GM23338 (cell line): ENCODE data around the gene FXYD7. TPM values are rescaled to one million over a fixed set of nuclear protein-coding genes. Genes with fewer than 3 reads are reported as not detected.
A peak's percentile ranks its signal among the peaks of the same experiment; 100 is the strongest.

ENCODE experiments used
- ATAC-seq: fragments of 200-7000 bp; cut with Tn5 transposase; 3 replicates; pipeline ENCODE4 v1.9.1; 2020
- DNase-seq: peaks from one replicate; pipeline ENCODE4 v3.0.0-alpha.2; 2015; ENCODE audit warnings: low spot score
- H2AFZ ChIP-seq: fragments of 200-600 bp; sonication (generic); 2 replicates; pipeline ENCODE4 v1.8.0; 2016; ENCODE audit warnings: antibody characterized with exemption, mild to moderate bottlenecking, moderate library complexity
- H3F3A ChIP-seq: fragments of 200-600 bp; sonication (generic); replicated peaks from 2 replicates; pipeline ENCODE4 v1.8.0; 2017; ENCODE audit warnings: antibody characterized with exemption, mixed run types, low read depth
- H3K27ac ChIP-seq: fragments of 200-600 bp; sonication (generic); 2 replicates; pipeline ENCODE4 v1.6.1; 2016; ENCODE audit warnings: low read depth
- H3K27me3 ChIP-seq: fragments of 200-600 bp; sonication (generic); 2 replicates; pipeline ENCODE4 v1.8.0; 2016; ENCODE audit warnings: mild to moderate bottlenecking, mixed run types, moderate library complexity; ENCODE audit not compliant: insufficient read depth
- H3K36me3 ChIP-seq: fragments of 200-600 bp; sonication (generic); 2 replicates; pipeline ENCODE4 v1.8.0; 2016; ENCODE audit warnings: mild to moderate bottlenecking; ENCODE audit not compliant: insufficient read depth
- H3K4me1 ChIP-seq: fragments of 200-600 bp; sonication (generic); 2 replicates; pipeline ENCODE4 v1.8.0; 2016; ENCODE audit warnings: mild to moderate bottlenecking, moderate library complexity; ENCODE audit not compliant: insufficient read depth
- H3K4me2 ChIP-seq: fragments of 200-600 bp; sonication (generic); 2 replicates; pipeline ENCODE4 v1.7.1; 2017; ENCODE audit warnings: mixed run types
- H3K4me3 ChIP-seq: fragments of 200-600 bp; sonication (generic); 2 replicates; pipeline ENCODE4 v1.6.1; 2016; ENCODE audit warnings: mixed run types
- H3K79me2 ChIP-seq: fragments of 200-600 bp; sonication (generic); replicated peaks from 2 replicates; pipeline ENCODE4 v1.8.0; 2017; ENCODE audit warnings: mild to moderate bottlenecking; ENCODE audit not compliant: insufficient read depth
- H3K9me2 ChIP-seq: fragments of 200-600 bp; sonication (generic); 2 replicates; pipeline ENCODE4 v1.8.0; 2017; ENCODE audit not compliant: insufficient read depth
- H4K20me1 ChIP-seq: fragments of 200-600 bp; sonication (generic); replicated peaks from 2 replicates; pipeline ENCODE4 v1.8.0; 2017; ENCODE audit warnings: mild to moderate bottlenecking; ENCODE audit not compliant: insufficient read depth
- H3K27ac Mint-ChIP-seq: 2 replicates; pipeline ENCODE4 v1.8.0; 2020; ENCODE audit warnings: inconsistent platforms, mild to moderate bottlenecking, moderate library complexity, mixed read lengths
- H3K27me3 Mint-ChIP-seq: 3 replicates; pipeline ENCODE4 v1.8.0; 2022; ENCODE audit warnings: low read depth, mild to moderate bottlenecking, moderate library complexity, mixed read lengths, inconsistent platforms; ENCODE audit not compliant: insufficient read depth, poor library complexity
- H3K36me3 Mint-ChIP-seq: 3 replicates; pipeline ENCODE4 v1.8.0; 2021; ENCODE audit warnings: low read depth, mild to moderate bottlenecking, inconsistent platforms, moderate library complexity, mixed read lengths
- H3K4me1 Mint-ChIP-seq: 3 replicates; pipeline ENCODE4 v1.8.0; 2020; ENCODE audit warnings: mild to moderate bottlenecking, inconsistent platforms, mixed read lengths
- H3K4me3 Mint-ChIP-seq: 3 replicates; pipeline ENCODE4 v1.8.0; 2021; ENCODE audit warnings: moderate library complexity, mild to moderate bottlenecking, inconsistent platforms, mixed read lengths
- H3K9me3 Mint-ChIP-seq: 3 replicates; pipeline ENCODE4 v1.8.0; 2020; ENCODE audit warnings: moderate library complexity, mild to moderate bottlenecking, inconsistent platforms, mixed read lengths
- CREB1 ChIP-seq: fragments of 250-450 bp; sonication (Bioruptor Pico); IDR thresholded peaks from 2 replicates; pipeline ENCODE4 v1.5.0; 2020; ENCODE audit warnings: low read depth, mild to moderate bottlenecking, moderate library complexity
- ETS1 ChIP-seq: IDR thresholded peaks from 2 replicates; pipeline ENCODE4 v1.6.1; 2016; ENCODE audit warnings: antibody characterized with exemption
- EZH2 ChIP-seq: fragments of 200-600 bp; sonication (generic); IDR thresholded peaks from one replicate; pipeline ENCODE4 v1.8.0; 2017; ENCODE audit warnings: antibody characterized with exemption, mild to moderate bottlenecking, low read depth; ENCODE audit not compliant: unreplicated experiment
- EZH2phosphoT487 ChIP-seq: fragments of 200-600 bp; sonication (generic); IDR thresholded peaks from one replicate; pipeline ENCODE4 v1.8.1; 2018; ENCODE audit warnings: antibody characterized with exemption; ENCODE audit not compliant: unreplicated experiment
- JUNB ChIP-seq: IDR thresholded peaks from one replicate; pipeline ENCODE4 v1.6.1; 2016; ENCODE audit warnings: antibody characterized with exemption; ENCODE audit not compliant: unreplicated experiment
- NANOG ChIP-seq: IDR thresholded peaks from 2 replicates; pipeline ENCODE4 v1.6.1; 2016; ENCODE audit warnings: antibody characterized with exemption, borderline replicate concordance
- POLR2AphosphoS5 ChIP-seq: IDR thresholded peaks from 2 replicates; pipeline ENCODE4 v1.6.1; 2016; ENCODE audit warnings: antibody characterized with exemption, low read depth
- REST ChIP-seq: IDR thresholded peaks from one replicate; pipeline ENCODE4 v1.6.1; 2018; ENCODE audit warnings: antibody characterized with exemption; ENCODE audit not compliant: unreplicated experiment
- STAT1 ChIP-seq: IDR thresholded peaks from one replicate; pipeline ENCODE4 v1.6.1; 2016; ENCODE audit warnings: antibody characterized with exemption; ENCODE audit not compliant: unreplicated experiment
- ZNF114 ChIP-seq: fragments of 250-450 bp; sonication (Bioruptor Pico); IDR thresholded peaks from 2 replicates; pipeline ENCODE4 v1.5.0; 2020; ENCODE audit warnings: mild to moderate bottlenecking, moderate library complexity
- ZNF331 ChIP-seq: fragments of 250-450 bp; sonication (Bioruptor Pico); IDR thresholded peaks from 2 replicates; pipeline ENCODE4 v1.5.0; 2020; ENCODE audit warnings: low read depth, mild to moderate bottlenecking, moderate library complexity
- polyA plus RNA-seq: library from polyadenylated mRNA; unstranded; fragments of >200 nt; fragmentation: Nextera tagmentation; extraction: Ambion mirVana; gene quantifications from 2 replicates; pipeline ENCODE4 v1.2.1, GENCODE V29; 2016
- total RNA-seq: library from RNA; depleted of rRNA; stranded (reverse); fragments of >200 nt; shearing (Covaris generic); gene quantifications from 2 replicates; pipeline ENCODE4 v1.2.3, GENCODE V29; 2014

Gene FXYD7
- total and polyA plus RNA-seq, 2 experiments from 2014 or later, result 9.6 to 44.0 TPM

- Histone ChIP-seq H3K79me2 (no peaks in the 10 kb centered on the region), H3K9me2 (no peaks in the 10 kb centered on the region), H3K4me3 (peak overlapping the region; percentile 89), H3F3A (peaks cover 7% of the 10 kb centered on the region; the same call in 1 of the 2 replicates), H3K27me3 (peaks cover 20% of the 10 kb centered on the region), H4K20me1 (0 out of 2 replicates have a peak, but pooled peaks cover 4% of the 10 kb centered on the region), H3K27ac (no peak overlapping the region), H3K36me3 (no peaks in the 10 kb centered on the region), H3K4me1 (peaks cover 30% of the 10 kb centered on the region), H3K4me2 (peak overlapping the region; percentile 90), H2AFZ (no peak overlapping the region)
- H3K27me3 Mint-ChIP-seq, result peaks cover 38% of the 10 kb centered on the region
- DNase-seq (no peak), ATAC-seq (no peak)
- peak overlapping the region; percentile 76 for H3K4me3 Mint-ChIP-seq
- no peak overlapping the region for H3K27ac Mint-ChIP-seq
- H3K36me3 Mint-ChIP-seq, result 0 out of 3 replicates have a peak, but pooled peaks cover 3% of the 10 kb centered on the region
- H3K9me3 Mint-ChIP-seq, result no peaks in the 10 kb centered on the region; the same call in 1 of the 3 replicates
- peaks cover 36% of the 10 kb centered on the region for H3K4me1 Mint-ChIP-seq
- TF ChIP-seq STAT1 (no peak), JUNB (no peak), REST (no peak), ZNF114 (CRISPR knock-in tag) (no peak), NANOG (no peak)
These were observed 763 bp downstream of the FXYD7 start for GRCh38 chr19:35143818-35144217.

GRCh38 chr19:35144259-35144599 lies 1.2 kb downstream of the FXYD7 start:
- no peaks in the 10 kb centered on the region; the same call in 1 of the 3 replicates for H3K9me3 Mint-ChIP-seq
- H3K36me3 Mint-ChIP-seq, result 0 out of 3 replicates have a peak, but pooled peaks cover 3% of the 10 kb centered on the region
- Histone ChIP-seq H3K27ac (no peak overlapping the region), H4K20me1 (0 out of 2 replicates have a peak, but pooled peaks cover 4% of the 10 kb centered on the region), H3K27me3 (peaks cover 20% of the 10 kb centered on the region), H3K4me2 (peak overlapping the region; percentile 90), H2AFZ (no peak overlapping the region), H3K4me1 (peaks cover 30% of the 10 kb centered on the region), H3K79me2 (no peaks in the 10 kb centered on the region), H3K9me2 (no peaks in the 10 kb centered on the region), H3K36me3 (no peaks in the 10 kb centered on the region), H3K4me3 (peak overlapping the region; percentile 89; the same call in 1 of the 2 replicates), H3F3A (peaks cover 7% of the 10 kb centered on the region; the same call in 1 of the 2 replicates)
- DNase-seq, result no peak
- H3K4me3 Mint-ChIP-seq, result peak overlapping the region; percentile 76; the same call in 2 of the 3 replicates
- no peak for ATAC-seq
- peaks cover 34% of the 10 kb centered on the region for H3K27me3 Mint-ChIP-seq
- H3K4me1 Mint-ChIP-seq, result peaks cover 35% of the 10 kb centered on the region
- no peak overlapping the region for H3K27ac Mint-ChIP-seq
- no peak for TF ChIP-seq EZH2phosphoT487
- no peak for TF ChIP-seq POLR2AphosphoS5
- TF ChIP-seq CREB1, result no peak
- no peak for TF ChIP-seq JUNB
- no peak for TF ChIP-seq ETS1
- no peak for TF ChIP-seq ZNF331 (CRISPR knock-in tag)
- no peak for TF ChIP-seq NANOG
- TF ChIP-seq EZH2, result no peak
- TF ChIP-seq ZNF114 (CRISPR knock-in tag), result no peak
- no peak for TF ChIP-seq REST
